Colon (tissue), 2 donors: Measurements from ENCODE around the gene MED12L.
A peak's percentile ranks its signal among the peaks of the same experiment; 100 is the strongest.
"Not testable (repeated sequence)": the region's sequence is repeated elsewhere in the genome, so short reads cannot be mapped to it uniquely, and the experiment has no call there.

Experiments
- FAIRE-seq: peaks from 2 replicates; lab custom pipeline; 2012; peaks lifted over from hg19 to GRCh38; lab: Jason Lieb, UNC
- donor health status: control.
- donor health status: control.

The MED12L gene

DNA sequence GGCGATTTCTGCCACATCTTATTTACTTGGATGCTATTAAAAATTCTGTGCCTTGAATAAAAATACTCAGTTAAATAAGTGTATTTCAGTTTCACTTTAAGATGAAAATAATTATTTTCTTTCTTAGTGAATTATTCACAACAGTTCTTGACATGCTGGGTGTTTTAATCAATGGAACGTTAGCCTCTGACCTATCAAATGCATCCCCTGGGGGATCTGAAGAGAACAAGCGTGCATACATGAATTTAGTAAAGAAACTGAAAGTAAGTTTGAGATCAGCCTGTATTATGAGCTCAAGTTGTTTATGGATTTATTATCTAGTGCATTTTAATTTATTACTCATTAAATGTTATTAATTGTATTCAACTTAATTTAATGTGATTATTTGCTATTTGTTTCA is 298.5 kb downstream of the MED12L start:
- FAIRE-seq: peak; percentile 65

DNA sequence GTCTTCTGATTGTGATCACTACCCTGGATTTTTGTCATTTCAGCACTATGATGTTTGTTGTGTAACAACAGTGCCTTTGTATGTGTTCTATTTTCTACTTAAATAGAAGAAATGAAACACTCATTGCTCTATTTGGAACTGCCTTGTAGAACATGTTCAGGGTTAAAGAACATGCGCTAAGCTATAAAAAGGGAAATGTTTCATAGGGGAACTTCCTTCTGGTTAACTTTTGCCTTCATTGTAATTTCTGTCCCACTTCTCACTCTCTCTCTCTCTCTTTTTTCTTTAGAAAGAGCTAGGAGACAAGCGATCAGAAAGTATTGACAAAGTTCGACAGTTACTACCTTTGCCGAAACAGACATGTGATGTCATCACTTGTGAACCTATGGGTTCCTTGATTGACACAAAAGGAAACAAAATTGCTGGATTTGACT is 299.3 kb downstream of the MED12L start, which contains the start of gene P2RY12:
Gene P2RY12 (minus strand): TSS at position 13 of the 434 bp plus-strand sequence. CDS start 45,908 bp downstream, outside the sequence.
- FAIRE-seq: no peak

DNA sequence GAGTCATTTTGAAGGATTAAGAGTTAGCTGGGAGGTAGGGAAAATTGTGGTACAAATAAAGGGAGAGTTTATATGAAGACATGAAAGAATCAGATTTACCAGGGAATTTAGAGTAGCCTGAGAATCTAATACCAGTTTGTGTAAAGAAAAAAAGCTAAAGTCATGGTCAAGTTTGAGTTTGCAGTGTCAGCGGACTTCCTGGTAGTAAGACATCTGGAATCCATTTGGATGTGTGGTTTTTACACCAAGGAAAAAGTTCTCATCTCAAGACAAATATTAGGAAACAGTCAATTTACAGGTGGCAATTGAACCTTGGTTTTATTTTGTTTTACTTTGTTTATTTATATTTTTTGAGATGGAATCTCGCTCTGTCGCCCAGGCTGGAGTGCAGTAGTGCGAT is 300.6 kb downstream of the MED12L start:
- FAIRE-seq: no peak

DNA sequence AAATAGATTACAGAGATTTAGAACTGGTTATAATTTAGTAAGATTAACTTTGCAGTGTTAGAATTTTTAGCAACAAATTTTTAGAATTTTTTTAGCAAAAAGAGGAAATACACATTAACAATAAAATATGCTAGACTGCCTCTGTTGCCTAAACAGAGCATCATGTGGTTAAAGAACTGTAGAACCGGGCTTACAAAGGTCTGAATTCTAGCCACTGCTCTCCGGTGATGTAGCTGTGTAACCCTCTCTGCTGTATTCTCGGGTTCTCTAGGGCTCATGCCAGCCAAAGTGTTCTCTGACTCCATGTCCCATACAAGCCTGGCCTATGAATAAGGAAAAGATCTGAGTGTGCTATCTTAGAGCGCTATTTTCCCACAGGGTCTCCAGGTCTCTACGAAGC is 302.0 kb downstream of the MED12L start:
- no peak for FAIRE-seq

DNA sequence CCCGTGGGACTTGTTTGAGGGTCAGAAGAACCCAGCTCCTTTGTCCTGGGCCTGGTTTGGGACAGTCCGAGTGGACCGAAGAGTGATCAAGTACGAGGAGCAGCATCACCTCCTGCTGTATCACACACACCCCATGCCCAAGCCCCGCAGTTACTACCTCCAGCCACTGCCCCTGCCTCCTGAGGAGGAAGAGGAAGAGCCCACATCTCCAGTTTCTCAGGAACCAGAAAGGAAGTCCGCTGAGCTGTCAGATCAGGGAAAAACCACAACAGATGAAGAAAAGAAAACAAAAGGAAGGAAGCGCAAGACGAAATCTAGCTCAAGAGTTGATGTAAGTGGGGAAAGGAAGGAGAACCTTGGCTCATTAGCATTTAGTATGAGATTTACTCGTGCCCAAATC is 302.4 kb downstream of the MED12L start:
- FAIRE-seq: no peak

DNA sequence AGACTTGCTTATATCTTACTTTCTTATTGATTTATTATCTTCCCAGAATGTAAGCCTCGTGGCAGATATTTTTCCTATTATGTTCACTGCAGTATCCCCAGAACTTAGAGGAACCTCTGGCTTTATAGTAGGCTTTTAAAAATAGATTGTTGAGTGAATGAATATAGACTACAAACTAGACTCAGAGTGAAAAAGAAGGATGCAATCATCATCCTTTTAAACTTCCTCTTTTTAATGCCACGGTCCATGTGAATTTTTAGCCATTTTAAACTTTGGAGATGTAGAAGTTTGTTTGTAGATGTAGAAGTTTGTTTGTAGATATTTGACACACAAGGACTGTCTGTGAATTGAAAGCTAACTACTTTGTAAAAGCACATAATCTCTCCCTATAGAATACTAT is 306.3 kb downstream of the MED12L start:
- FAIRE-seq: no peak

DNA sequence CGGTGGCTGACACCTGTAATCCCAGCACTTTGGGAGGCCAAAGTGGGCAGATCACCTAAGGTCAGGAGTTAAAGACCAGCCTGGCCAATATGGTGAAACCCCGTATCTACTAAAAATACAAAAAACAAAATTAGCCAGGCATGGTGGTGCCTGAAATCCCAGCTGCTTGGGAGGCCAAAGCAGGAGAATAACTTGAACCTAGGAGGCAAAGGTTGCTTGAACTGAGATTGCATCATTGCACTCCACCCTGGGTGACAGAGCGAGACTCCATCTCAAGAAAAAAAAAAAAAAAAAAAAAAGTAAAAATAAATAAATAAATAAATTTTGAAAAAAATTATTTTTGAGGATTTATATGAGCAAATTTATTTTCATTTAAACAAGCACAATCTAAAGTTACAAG is 306.7 kb downstream of the MED12L start:
- not testable (repeated sequence) for FAIRE-seq

DNA sequence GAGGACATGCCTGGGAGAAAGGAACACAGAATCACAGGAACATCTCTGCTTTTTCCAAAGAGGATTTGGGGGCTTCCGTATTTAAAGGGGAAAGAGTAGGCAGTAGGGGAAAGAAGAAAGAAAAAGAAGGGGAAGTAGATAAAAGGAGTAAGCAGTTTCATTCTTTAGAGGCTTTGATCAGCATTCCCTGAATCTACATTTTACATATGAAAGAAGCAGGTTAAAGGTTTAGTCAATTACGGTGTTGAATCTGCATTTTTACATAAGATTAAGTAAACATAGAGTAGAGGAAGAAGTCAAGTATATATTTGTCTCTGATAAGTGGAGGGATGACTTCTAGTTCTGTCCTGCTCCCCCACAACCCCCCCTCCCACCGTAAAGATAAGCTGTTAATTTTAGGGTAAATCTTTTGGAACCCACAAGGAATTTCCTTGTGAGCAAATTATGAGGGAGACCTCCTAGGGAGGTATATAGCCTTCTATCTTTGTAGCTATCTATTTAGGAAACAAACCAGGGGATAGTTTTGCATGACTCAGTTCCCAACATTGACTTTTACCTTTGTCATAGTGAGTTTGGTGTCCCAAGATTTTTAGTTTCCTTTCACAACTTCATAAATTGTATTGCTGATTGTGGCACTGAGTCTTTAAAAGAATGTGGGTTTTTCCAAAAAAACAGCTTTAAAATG is 307.8 kb downstream of the MED12L start:
- FAIRE-seq: no peak

DNA sequence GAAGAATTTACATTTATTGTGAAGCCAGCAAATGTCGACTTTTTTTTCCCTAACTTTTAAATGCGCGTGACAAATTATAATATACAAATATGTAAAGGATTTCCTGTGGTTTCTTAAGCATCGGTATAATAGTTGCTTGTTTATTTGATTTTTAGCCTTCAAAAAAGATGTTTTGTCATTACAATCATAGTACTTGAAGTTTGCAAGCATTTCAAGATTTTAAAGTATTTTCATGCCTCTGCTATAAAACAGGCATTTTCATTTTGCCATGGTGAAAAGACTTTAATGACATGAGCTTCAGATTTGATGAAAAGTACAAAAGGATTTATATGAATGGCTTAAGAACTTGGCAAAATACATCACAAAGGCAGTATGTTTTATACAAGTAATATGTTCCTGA is 308.5 kb downstream of the MED12L start:
- no peak for FAIRE-seq

DNA sequence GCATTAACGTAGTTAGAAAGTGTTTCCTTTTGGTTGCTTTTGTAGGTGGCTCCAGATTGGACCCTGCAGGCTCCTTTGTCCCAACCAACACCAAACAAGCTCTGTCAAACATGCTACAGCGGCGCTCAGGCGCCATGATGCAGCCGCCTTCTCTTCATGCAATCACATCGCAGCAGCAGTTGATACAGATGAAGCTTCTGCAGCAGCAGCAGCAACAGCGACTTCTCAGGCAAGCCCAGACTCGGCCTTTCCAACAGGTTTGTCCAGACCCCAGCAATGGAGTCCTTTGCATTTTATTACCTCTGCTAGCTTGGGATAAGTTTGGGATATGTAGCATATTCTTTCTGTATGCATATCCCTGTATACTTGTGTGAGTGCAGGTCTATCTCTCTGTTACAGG is 309.1 kb downstream of the MED12L start:
- FAIRE-seq: no peak

DNA sequence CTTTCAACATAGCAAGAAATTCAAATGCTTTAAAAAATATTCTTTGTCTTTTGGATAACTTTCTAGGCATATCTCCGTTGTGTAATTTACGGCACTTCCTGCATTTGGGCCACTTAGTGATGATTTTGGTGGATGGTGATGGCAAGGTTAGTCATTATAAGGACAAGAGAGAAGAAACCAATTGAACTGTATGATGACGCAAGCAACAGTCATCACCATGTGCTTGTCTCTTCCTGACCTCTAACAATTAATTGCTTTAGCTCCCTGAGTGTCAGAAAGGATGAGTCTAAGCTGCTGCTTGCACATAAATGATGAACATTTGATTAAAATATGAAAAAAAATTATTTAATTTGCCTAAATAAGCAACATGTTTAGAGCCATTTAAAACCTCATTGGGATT is 310.3 kb downstream of the MED12L start:
- no peak for FAIRE-seq

DNA sequence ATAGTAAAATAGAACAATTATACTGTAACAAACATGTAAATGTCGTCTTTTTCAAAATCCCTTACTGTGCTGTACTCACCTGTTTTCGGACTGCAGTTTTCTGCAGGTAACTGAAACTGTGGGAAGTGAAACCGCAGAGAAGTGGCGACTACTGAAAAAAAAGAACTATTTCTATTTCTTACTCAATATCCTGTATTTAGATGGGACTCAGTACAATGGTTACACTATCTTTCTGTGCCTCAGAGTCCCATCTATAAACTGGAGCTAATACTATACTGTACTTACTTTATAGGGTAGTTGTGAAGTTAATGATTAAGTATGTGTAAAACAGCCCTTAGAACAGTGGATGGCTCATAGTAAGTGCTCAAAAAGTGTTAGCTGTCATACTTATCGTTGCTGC is 313.4 kb downstream of the MED12L start:
- FAIRE-seq: no peak

DNA sequence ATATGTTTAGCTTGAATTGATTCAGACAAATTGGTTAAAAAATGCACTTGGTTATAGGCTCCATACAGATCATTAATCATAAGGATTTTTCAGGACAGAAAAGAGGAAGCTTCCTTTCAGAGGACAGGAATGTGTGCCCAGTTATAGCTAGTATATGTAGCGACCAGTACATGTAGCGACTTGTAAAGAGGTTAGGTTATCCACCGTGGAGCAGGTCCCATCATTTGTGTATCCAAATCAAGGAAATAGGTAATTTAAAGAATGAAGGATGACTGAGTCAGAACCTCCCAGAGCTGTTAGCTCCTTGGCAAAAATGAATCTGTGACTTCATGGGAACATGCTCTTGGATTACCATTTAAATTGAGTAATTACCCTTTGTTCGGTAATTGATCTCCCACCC is 314.9 kb downstream of the MED12L start:
- FAIRE-seq: no peak

DNA sequence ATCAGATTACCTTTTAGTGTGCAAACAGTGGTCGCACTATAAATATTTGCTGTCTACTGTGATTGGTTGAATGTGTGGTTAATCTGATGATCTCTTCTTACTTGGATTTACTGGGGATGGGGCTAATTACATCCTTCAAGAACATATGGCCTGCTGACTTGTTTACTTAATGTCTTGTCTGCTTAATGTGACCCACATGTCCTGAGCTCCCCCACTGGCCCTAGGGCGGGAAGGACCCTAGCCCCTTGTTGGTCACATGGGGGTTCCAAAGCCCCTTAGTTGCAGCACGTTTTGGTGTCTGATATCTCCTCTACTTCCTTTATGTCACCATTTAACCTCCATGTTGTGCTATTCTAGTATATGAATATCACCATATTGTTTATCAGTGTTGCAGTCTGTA is 316.9 kb downstream of the MED12L start:
- FAIRE-seq: no peak

DNA sequence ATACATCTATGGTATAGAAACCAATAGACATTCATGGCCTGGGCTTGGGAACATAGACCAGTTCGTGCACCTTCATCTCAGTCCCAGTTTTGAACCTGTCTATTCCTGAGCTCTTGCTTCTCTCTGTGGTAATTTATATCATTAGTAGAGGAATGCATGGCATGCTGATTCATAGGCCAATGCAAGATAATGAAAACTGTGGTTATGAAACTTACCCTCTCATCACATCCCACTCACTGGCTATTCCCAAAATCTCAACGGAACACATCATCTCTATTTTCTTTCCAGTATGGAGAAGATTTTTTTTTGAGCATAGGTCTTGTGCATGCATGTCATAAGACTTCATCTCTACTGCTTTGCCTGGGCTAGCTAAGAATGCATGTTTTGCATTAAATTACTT is 317.8 kb downstream of the MED12L start:
- FAIRE-seq: no peak

DNA sequence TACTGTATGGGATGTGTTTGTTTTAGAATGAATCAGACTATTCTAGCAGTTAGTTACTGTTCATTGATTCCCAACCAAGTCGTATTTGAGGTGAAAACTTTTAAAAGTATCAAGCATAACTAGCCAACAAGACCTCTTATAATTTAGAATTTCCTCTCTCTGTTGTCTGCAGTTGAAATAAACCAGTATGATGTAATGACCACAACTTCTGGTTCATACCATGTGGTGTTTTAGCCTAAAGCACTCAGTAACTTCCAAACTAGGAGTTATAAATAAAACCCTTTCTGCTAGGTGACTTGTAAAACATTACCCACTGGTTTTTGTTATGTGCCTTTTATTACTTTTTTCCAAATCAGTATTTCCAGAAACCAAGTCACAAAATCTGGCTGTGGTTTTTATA is 318.9 kb downstream of the MED12L start:
- no peak for FAIRE-seq

DNA sequence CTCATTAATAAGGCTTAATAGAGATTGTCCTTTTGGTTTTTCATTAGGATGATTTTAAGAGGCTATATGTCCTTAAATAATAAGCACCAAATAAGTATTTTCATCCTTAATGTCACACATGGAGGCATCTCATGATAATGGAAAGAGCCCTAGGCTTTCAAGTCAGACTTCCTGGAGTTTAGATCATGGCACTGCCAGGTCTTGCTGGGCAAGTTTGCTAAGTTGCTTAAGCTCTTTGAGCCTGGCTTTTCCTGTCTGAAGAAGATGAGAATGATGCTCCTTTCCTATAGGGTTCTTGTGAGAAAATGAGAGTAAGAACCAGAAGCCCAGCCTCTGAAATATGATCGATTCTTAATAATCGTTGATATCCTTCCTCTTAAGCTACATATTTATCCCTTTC is 322.5 kb downstream of the MED12L start:
- no peak for FAIRE-seq

DNA sequence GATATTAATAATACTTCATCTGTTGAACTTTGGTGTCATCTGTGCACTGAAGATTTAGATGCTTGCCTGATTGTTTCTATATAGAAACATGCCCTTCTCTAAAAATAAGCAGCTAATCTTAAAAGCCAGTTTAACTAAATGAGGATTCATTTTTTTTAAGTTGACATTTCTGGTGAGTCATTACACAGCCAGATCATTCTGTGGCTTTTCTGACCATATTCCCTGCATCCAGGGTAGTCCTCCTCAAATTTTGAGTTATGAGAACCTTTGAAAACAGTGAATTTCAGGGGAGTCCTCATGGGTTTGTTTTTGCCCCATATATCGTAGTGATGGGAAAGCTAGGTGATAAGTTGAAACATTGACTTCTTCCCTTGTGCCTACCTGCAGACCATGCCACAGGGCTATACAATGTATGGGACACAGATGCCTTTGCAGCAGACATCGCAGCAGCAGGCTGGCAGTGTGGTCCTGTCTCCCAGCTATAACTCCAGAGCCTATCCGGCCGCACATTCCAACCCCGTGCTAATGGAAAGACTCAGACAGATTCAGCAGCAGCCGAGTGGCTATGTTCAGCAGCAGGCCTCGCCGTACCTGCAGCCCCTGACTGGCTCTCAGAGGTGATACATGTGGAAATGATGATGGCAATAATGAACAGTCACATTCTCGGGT is 325.6 kb downstream of the MED12L start:
- FAIRE-seq: no peak

DNA sequence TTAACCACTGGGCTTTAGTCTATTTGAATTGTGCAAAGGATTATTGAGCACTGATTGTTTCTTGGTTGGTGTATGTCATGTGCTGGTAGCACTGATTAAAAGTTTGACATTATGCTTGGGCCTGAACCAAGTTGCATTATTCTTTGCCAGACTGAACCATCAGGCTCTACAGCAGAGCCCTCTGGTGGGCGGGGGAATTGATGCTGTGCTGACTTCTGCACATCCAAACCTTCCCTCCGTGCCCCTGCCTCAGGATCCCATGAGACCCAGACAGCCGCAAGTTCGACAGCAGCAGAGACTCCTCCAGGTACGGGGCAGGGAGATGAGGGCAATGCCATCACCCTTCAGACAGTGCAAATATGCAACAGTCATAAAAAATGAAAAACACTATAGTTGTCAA is 327.5 kb downstream of the MED12L start:
- no peak for FAIRE-seq

DNA sequence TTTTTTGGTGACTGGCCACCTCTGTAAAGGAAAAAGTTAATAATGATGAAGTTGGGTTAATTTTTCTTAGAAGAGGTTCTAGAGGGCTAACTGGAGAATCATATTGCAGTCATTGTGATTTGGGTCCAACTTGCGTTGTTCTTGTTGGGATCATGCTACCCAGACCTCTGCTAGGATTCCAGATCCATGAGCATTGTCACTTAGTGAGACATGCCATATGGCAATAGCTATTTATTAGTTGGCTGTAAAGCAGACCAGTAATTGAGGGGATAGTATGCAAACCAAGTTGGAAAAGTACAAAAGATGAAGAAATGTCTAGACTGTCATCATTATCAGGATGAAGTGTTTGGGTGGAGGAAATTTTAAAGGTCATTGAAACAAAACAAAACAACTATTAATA is 329.8 kb downstream of the MED12L start:
- no peak for FAIRE-seq

DNA sequence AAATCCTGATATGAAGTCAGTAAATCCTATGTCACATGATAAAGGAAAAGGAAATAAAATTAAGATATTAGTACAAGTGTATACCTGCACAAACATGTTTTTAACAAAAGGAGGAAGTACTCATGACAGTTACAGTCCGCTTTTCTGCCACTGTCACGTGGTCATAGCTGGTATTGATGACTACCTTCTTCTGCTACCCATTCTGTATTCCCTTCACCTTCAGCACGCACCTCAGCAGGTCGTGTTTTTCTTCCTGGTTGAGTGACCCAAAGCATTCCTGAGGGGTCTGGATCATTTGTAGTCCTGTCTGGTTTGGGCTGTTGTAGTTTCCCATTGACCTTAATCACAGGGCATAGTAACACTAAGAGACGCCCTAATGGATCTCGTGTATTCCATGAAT is 334.3 kb downstream of the MED12L start:
- no peak for FAIRE-seq

DNA sequence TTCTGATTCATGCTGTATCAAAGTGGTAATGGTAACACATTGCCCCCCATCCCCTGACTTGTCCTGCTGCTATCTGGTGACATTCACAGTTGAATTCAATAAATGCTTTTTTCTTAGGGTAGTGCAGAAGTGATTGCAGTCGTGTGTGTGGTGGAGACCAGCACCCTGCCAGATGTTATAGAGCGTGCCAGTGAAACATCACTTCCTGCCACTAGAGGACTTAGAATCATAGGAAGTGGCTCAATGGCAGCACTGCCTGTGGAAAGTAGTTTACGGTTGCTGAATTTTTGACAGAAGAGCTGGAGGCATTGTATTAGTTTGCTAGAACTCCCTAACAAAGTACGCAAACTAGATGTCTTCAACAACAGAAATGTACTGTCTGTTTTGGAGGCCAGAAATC is 336.5 kb downstream of the MED12L start:
- no peak for FAIRE-seq

DNA sequence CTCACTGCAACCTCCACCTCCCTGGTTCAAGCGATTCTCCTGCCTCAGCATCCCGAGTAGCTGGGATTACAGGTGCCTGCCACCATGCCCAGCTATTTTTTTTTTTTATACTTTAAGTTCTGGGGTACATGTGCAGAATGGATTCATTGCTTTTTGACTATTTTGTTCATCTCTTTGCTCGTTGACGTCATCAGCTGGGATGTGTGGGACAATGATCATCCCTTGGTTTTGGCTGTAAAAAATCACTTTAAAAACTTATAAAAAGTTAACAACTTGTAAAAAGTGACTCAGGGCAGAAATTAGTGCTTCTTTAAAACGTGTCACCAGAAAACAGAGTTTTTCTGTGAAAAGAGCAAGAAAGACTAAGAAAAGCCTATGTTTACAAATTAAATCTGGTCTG is 337.6 kb downstream of the MED12L start:
- FAIRE-seq: no peak
